Testis (tissue), 3 donors: ENCODE results near the gene NXNL2. TPM values are rescaled to one million over a fixed set of nuclear protein-coding genes. Genes with fewer than 3 reads are reported as not detected.

Experiments used
- DNase-seq: peaks from one replicate; pipeline ENCODE4 v3.0.0-alpha.2; 2019
- H3K27ac ChIP-seq, 2 donors: fragments of 200-600 bp; sonication (generic); one replicate each; pipeline ENCODE4 v1.5.1; 2019
- H3K27me3 ChIP-seq: fragments of 200-600 bp; sonication (generic); one replicate; pipeline ENCODE4 v1.5.1; 2019
- H3K36me3 ChIP-seq: fragments of 200-600 bp; sonication (generic); one replicate; pipeline ENCODE4 v1.5.1; 2017; ENCODE audit warnings: low read depth; ENCODE audit errors: missing control alignments
- H3K4me1 ChIP-seq: fragments of 200-600 bp; sonication (generic); one replicate; pipeline ENCODE4 v1.5.1; 2019
- H3K4me3 ChIP-seq, 2 donors: fragments of 200-600 bp; sonication (generic); one replicate each; pipeline ENCODE4 v1.5.1; 2017 to 2019
- H3K9me3 ChIP-seq: fragments of 200-600 bp; sonication (generic); one replicate; pipeline ENCODE4 v1.5.1; 2017
- CTCF ChIP-seq, 3 experiments: fragments of 450-650 bp in 2 of 3; fragments of 200-600 bp in 1 of 3; sonication (generic) in 1 of 3; IDR thresholded peaks; one replicate each; pipeline ENCODE4 v1.5.1; 2016 to 2019; ENCODE audit warnings: antibody characterized with exemption in 3 of 3, mild to moderate bottlenecking in 2 of 3, moderate library complexity in 1 of 3
- POLR2A ChIP-seq: fragments of 450-650 bp; IDR thresholded peaks from one replicate; pipeline ENCODE4 v1.6.1; 2017; ENCODE audit warnings: antibody characterized with exemption, mild to moderate bottlenecking, moderate library complexity
- WGBS, 2 donors: methylation state at CpG; one replicate each; pipeline ENCODE4 v1.1.5; 2018; 5-methylcytosine and 5-hydroxymethylcytosine counted together
- intact Hi-C: fragments of 100-400 bp; cut with DNase I; formaldehyde crosslinking; loops from one replicate; pipeline ENCODE4 v1.15.1; 2023; ENCODE audit warnings: low total_unique reads
- polyA plus RNA-seq: library from polyadenylated mRNA; stranded (reverse); fragments of 350-450 nt; fragmentation: Illumina TruSeq; extraction: RNeasy Lipid Tissue Mini Kit (QIAGEN cat#74804); gene quantifications from one replicate; pipeline ENCODE4 v1.2.3, GENCODE V29; 2014; ENCODE audit warnings: low read depth, low replicate concordance; ENCODE audit not compliant: insufficient read depth
- total RNA-seq, 2 donors: library from RNA; depleted of rRNA; stranded (reverse); fragments of >200 nt; gene quantifications; one replicate each; pipeline ENCODE4 v1.2.3, GENCODE V29; 2016

Gene NXNL2
- total and polyA plus RNA-seq, 3 donors from 2014 or later = 1.5 to 2.8 (median 2.2) TPM

GRCh38 chr9:88537761-88538091, 2.7 kb downstream of the NXNL2 start:
- peak overlapping the region in 1 of 2 donors; percentile 53 for H3K27ac ChIP-seq
- H3K4me3 ChIP-seq = no peak overlapping the region
- TF ChIP-seq CTCF (IDR thresholded peaks at IDR 0.05) (no peak), POLR2A (no peak)
- DNase-seq = peak; percentile 73
- WGBS, 2 donors = 0 to 9% methylated on average over 1 of the region's 1 CpG
- peaks cover 6% of the 10 kb centered on the region for H3K4me1 ChIP-seq
- no peaks in the 10 kb centered on the region for H3K36me3 ChIP-seq
- intact Hi-C loops = no loop called here
- no peaks in the 10 kb centered on the region for H3K9me3 ChIP-seq
- H3K27me3 ChIP-seq = no peaks in the 10 kb centered on the region

- peaks cover 6% of the 10 kb centered on the region for H3K4me1 ChIP-seq
- H3K9me3 ChIP-seq = no peaks in the 10 kb centered on the region
- WGBS, 2 donors = 76 to 86% methylated on average over 7 to 10 of the region's 10 CpGs
- H3K36me3 ChIP-seq = no peaks in the 10 kb centered on the region
- no peak overlapping the region for H3K27ac ChIP-seq
- H3K27me3 ChIP-seq = no peaks in the 10 kb centered on the region
- TF ChIP-seq CTCF (IDR thresholded peaks at IDR 0.05) = no peak
- no peak for TF ChIP-seq POLR2A
- DNase-seq = no peak
- H3K4me3 ChIP-seq = no peak overlapping the region
- intact Hi-C loops = no loop called here
Measured at GRCh38 chr9:88538311-88539085, 3.5 kb downstream of the NXNL2 start.

- Histone ChIP-seq H3K4me3 (no peak overlapping the region), H3K4me1 (peaks cover 6% of the 10 kb centered on the region), H3K27me3 (no peaks in the 10 kb centered on the region), H3K27ac (no peak overlapping the region), H3K9me3 (no peaks in the 10 kb centered on the region), H3K36me3 (no peaks in the 10 kb centered on the region)
- DNase-seq = no peak
- 86 to 89% methylated on average over 6 of the region's 6 CpGs for WGBS, 2 donors
- intact Hi-C loops = no loop called here
- TF ChIP-seq CTCF (IDR thresholded peaks at IDR 0.05) (no peak), POLR2A (no peak)
Measured at GRCh38 chr9:88539246-88539645, 4.3 kb downstream of the NXNL2 start.

DNA sequence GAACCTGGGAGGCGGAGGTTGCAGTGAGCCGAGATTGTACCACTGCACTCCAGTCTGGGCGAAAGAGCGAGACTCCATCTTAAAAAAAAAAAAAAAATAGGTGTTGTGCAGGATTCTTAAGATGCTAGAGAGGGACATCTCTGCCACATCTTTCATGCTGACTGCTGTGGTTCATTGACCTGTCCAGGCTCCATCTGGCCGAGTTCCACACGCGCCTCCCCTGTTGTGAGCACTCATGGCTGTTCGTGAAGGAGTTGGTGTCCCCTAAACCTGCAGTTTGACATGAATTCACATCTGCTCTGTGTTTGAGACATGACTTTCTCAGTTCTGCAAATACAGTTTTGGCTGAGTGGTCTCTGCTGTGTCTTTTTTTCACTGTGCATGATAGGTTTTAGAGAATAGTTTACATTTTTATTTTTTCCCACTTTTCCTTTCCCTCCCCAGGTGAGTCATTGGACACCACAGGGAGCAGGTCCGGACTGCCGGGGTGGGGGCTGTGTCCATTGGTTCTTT, 5.3 kb downstream of the NXNL2 start:
- Histone ChIP-seq H3K9me3 (no peaks in the 10 kb centered on the region), H3K36me3 (no peaks in the 10 kb centered on the region), H3K4me1 (peaks cover 6% of the 10 kb centered on the region), H3K27me3 (no peaks in the 10 kb centered on the region), H3K27ac (no peak overlapping the region), H3K4me3 (no peak overlapping the region)
- DNase-seq = no peak
- intact Hi-C loops = no loop called here
- TF ChIP-seq CTCF (IDR thresholded peaks at IDR 0.05) (no peak), POLR2A (no peak)
- 90 to 95% methylated on average over 10 of the region's 10 CpGs for WGBS, 2 donors

DNA sequence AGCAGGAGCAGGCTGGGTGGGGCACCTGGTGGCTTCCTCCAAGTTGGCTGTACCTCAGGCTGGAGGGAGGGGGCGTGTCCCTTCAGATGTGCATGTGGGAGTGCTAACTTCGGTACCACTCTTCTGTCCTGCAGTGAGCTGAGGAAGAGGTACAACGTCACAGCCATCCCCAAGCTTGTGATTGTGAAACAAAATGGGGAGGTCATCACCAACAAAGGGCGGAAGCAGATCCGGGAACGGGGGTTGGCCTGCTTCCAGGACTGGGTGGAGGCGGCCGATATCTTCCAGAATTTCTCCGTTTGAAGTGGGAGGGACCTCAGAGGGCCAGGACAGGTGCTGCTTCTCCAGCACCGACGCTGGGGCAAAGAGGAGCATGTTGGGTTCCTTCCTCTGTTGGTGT, 9.3 kb downstream of the NXNL2 start:
- no peak overlapping the region for H3K27ac ChIP-seq
- DNase-seq = no peak
- no peaks in the 10 kb centered on the region for H3K27me3 ChIP-seq
- TF ChIP-seq POLR2A (no peak), CTCF (IDR thresholded peaks at IDR 0.05) (no peak)
- no peak overlapping the region for H3K4me3 ChIP-seq
- WGBS, 2 donors = 59 to 78% methylated on average over 11 of the region's 11 CpGs
- H3K9me3 ChIP-seq = no peaks in the 10 kb centered on the region
- no peaks in the 10 kb centered on the region for H3K4me1 ChIP-seq
- no peaks in the 10 kb centered on the region for H3K36me3 ChIP-seq
- intact Hi-C loops = no loop called here
